Iris pigment epithelial cell (primary cell): Measurements from ENCODE around the gene B3GLCT.
"Not testable (repeated sequence)": the region's sequence is repeated elsewhere in the genome, so short reads cannot be mapped to it uniquely, and the experiment has no call there.

Experiments used
- DNase-seq: peaks from one replicate; pipeline ENCODE4 v3.0.0-alpha.2; 2011; ENCODE audit warnings: low read depth

Gene B3GLCT

GRCh38 chr13:31199849-31200636 lies at the start of gene B3GLCT:
Gene B3GLCT, plus strand, starts transcription at chr13:31199975. Its CDS starts 110 bp downstream, at chr13:31200085.
- peak; percentile 67 for DNase-seq

DNA sequence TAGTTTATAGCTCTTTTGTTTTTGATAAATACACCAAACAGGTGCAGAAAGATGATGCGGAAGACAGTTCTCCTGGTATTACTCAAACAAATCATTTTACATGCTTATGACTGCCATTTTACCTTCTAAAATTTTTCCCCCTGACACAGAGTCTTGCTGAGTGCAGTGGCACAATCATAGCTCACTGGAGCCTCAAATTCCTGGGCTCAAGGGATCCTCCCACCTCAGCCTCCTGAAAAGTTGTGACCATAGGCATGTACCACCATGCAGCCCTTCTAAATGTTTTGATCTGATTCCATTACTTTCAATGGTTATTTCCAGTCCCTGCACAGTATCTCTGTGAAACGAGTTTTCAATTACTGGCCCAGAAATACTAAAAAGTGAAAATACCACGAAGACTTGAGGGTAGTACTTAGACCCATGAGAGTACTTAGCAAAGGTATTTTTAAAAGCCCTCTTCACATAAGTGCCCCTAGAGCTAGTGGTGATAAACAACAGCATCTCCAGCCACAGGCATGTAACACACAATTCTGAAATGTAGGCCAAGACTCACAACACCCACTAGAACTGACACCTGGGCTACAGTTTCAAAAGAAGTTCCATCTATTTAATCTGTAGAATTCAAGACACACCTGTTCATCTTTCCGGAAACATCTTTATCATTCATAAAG lies 49.3 kb upstream of the B3GLCT start:
- DNase-seq, result no peak

DNA sequence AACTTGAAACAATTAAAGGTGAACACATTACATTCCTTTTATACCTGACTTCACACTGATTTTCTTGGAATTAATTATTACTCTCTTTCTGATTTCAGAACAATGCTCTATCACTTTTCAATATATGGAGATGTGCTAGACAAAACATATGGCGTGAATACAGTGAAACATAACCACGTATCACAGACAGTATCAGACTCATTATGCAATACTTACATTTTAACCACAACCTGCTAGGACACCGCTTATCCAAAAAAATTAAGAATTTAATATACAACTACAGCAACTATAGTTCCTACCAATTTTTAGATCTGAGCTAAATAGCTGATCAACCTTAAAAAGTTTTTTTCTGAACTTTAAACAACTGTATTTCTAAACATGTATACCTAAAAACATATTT lies 47.9 kb upstream of the B3GLCT start:
- no peak for DNase-seq

DNA sequence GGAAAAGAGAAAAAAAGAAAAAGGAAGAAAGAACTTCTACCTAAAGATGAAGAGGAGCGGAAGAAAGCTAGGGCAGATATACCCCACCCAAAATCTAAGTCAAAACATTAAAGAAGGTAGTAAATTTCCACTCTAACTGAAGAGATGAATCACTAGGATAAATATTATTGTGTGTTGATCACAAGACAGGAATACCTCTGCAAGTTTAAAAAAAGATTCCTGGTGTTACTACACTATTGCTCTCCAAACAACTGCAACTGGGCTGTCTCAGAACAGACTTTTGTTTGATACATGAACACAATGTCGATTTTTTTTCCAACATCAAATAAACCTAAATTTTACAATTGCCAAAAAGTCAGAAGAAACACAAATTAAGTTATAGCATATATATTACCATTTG lies 44.8 kb upstream of the B3GLCT start:
- peak; percentile 34 for DNase-seq

DNA sequence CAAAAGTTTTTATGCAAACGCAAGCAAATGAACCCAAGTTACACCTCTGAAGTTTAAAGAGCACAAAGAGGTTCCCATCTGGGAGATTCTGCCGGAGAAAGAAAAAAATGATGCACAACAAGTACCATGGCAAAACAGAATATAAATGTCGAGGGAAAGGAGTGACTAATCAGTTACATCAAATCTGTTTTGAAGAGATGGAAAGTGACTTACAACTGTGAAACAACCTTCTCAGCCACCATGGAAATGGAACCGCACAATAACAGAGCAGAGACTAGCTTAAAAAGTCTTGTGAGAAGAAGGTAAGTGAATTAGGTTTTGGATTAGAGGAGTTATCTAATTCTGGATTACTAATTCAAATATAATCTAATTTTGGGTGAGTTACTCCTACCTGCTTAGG lies 40.5 kb upstream of the B3GLCT start:
- no peak for DNase-seq

DNA sequence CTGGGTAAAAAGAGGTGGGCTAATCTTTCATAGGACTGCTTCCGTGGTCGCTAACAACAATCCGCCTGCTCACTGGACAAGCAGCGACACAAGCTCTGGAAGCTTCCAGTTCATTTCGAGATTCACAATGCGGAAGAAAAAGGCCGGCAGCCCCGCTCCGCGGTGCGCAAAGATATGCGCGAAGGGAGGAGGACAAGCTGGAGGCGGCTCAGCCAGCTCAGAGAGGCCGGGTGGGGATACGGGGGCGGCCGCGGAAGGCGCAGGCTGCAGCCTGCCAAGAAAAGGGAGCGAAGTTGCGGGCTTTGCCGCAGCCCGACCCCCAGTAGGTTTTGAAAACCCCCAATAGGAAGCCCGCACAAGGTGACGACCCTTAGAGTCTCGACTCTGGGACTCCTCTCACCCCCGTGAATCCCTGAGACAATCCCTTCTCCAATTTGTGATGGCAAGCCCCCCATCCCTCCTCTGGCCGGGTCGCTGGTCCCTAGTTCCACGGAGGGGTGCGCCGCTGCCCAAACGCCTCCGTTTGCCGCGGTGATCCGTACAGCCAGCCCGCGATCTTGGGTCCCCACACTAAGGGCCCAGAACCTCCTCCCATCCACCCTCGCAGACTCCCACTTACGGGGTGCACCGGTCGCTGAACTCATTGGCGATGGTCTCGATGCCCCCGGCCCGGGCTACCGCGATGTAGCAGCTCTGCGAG lies 38.8 kb upstream of the B3GLCT start:
- DNase-seq, result peak; percentile 81

DNA sequence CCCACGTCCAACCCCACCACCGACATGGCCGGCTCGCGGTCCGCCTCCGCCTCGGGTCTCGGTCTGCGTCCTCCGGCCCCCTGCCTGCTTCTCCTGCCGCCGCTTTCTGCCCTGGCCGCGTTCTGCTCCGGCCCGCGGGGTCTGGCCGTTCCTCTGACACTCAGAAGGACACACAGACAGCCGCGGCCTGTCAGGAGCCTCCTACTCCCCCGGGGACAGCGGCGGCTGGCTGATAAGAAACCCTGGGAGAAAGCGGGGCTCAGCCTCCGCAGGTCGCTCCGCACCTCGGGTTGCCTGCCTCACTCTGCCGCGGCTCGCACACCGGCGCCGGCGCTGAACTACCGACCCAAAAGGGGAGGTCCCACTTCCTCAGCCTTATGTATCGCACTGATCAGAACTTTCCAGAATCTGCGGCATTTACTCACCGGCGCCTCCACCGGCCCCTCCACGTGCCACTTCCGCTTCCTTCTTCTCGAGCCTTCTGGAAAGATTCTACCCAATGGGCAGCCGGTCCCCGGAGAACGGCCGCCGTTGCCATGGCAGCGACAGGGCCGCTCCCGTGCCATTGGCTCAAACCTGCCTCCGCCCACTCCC lies 38.1 kb upstream of the B3GLCT start, which contains the start of gene HSPH1:
HSPH1 (minus strand) TSS at position 348 of the 594 bp plus-strand sequence; CDS start at position 26, 322 bp downstream.
- DNase-seq, result peak; percentile 98

GRCh38 chr13:31162151-31163008 lies 37.4 kb upstream of the B3GLCT start:
- DNase-seq, result peak; percentile 99

DNA sequence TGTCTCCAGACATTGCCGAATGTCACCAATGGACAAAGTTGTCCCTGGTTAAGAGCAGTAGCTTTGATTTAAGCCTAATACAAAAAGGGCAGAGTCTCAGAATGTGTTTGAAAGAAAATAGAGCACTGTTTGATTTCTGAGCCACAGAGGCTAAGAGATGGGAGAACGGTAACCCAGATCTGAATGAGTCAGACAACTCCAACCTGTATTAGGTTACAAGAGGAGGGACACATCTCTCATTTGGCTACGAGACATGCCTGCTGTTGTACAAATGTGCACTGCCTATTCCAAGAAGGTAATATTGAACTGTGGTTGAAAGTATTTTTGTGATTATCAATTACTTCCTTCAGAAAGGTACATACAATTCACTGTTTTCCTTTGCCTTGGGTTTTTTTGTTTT lies 33.2 kb upstream of the B3GLCT start:
- DNase-seq, result peak; percentile 53

GRCh38 chr13:31167490-31167889 lies 32.3 kb upstream of the B3GLCT start:
- DNase-seq, result no peak

GRCh38 chr13:31168166-31168565 lies 31.6 kb upstream of the B3GLCT start:
- DNase-seq, result no peak

DNA sequence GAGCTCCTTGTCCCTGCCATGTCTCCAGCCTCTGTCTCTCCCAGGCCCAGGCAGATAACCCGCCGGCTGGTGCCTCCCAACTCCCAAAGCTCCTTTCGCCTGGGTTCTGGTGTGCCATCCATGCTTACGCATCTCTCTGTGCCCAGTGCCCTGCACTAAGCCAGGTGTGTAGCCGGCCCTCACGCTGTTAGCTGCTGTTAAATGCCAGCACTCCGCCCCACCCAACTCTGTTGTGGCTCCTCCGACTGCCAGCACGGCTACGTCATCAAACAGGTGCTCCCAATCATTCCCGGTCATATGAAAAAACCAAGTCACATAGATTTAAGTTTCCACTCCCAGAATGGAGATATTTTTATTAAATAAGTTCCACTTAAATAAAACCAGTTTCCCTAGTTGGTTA lies 31.0 kb upstream of the B3GLCT start:
- no peak for DNase-seq

- DNase-seq, result peak; percentile 69
Measured at GRCh38 chr13:31172001-31172400, 27.8 kb upstream of the B3GLCT start.

GRCh38 chr13:31172535-31172934 lies 27.2 kb upstream of the B3GLCT start:
- peak; percentile 84 for DNase-seq

- peak; percentile 45 for DNase-seq
Measured at GRCh38 chr13:31174018-31174417, 25.8 kb upstream of the B3GLCT start.

DNA sequence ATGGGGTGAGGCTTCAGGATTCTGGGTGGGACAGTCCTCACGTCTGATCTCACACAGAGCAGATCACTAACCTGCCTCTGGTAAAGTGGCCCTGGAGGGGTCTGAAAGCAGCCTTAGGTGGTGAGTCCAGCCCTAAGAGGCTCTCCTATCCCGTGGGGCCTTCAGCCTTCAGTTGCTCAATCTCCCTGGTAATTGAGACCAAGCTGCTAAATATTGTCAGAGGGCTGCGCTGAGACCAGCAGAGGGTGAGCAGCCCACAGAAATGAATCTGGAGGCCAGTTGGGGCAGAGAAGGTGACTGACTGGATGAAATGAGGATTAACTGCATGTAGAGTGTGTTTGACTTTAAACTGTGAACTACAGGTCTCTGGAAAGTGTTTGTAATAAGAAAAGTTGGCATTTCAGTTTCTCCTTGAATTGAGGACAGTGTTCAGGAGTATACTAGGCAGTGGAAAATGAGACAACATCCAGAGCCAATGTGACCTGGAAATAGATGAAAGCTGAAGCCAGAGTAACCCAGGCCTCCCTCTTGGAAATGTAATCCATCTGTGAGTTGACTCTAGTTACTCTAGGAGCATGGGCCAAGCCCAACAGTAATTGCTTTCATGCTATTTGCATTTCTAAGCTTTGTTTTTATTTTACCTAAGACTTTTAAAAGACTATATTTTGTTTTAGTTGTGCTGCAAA lies 23.8 kb upstream of the B3GLCT start:
- DNase-seq, result no peak

GRCh38 chr13:31177813-31178495 lies 21.8 kb upstream of the B3GLCT start:
- DNase-seq, result not testable (repeated sequence)

DNA sequence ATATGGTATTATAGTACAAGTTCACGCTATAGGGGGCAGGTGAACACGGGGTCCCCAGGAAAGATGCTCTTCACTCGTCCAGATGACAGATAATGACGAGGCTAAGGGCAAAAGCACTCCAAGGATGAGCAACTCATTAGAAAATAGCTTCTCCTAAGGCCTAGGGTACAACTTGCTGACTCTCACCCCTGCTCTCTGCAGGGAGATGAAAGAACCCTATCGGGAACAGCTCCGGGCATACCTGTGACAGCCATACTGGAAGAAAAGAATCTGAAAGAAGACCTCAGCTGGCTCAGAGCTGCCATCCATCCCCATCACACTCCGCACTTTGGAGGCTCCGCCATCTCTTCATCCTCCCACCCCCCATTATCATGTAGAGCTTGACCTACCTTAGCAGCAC lies 20.5 kb upstream of the B3GLCT start:
- DNase-seq, result no peak

DNA sequence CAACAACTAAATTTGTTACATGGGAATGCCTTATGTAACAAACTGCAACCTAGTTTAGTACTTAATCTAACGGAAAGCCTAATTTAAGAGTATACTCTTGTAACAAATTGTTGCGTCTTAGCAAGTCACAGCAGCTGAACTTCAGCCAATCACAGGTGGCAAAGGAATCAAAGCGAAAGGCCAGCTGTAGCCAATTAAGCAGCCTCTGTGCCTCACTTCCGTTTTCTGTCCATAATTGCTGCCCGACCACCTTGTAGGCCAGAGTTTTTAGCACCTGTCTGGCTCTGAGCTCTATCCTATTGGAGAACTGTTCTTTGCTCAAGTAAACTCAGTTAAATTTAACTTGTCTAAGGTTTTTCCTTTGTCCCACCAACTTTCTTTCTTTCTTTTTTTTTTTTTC lies 20.0 kb upstream of the B3GLCT start:
- no peak for DNase-seq

DNA sequence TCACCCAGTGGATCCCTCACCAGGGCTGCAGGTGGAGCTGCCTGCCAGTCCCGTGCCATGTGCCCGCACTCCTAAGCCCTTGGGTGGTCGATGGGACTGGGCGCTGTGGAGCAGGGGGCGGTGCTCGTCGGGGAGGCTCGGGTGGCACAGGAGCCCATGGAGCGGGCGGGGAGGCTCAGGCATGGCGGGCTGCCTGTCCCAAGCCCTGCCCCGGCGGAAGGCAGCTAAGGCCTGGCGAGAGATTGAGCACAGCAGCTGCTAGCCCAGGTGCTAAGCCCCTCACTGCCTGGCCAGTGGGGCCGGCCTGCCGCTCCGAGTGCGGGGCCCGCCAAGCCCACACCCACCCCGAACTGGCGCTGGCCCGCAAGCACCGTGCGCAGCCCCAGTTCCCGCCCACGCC lies 16.8 kb upstream of the B3GLCT start:
- DNase-seq, result no peak
